HCT116 (cell line): ENCODE measurements around the gene HIGD2B.

Source experiments
- POLR2AphosphoS5 ChIP-seq: IDR thresholded peaks from 2 replicates; pipeline ENCODE4 v1.6.1; 2011; ENCODE audit warnings: mild to moderate bottlenecking, low read depth, low read length, moderate library complexity
- SP1 ChIP-seq: IDR thresholded peaks from 2 replicates; pipeline ENCODE4 v1.6.1; 2012; ENCODE audit warnings: low read depth
- ZBTB33 ChIP-seq: IDR thresholded peaks from 2 replicates; pipeline ENCODE4 v1.6.1; 2011; ENCODE audit warnings: mild to moderate bottlenecking, low read length, moderate library complexity; ENCODE audit not compliant: insufficient replicate concordance; ENCODE audit errors: extremely low read depth
- TF ChIP-seq, protein P1 (sequence below), 3 experiments: fragments of 200-600 bp in 1 of 3; sonication (generic) in 1 of 3; IDR thresholded peaks in 2 of 3; conservative IDR thresholded peaks in 1 of 3; 2 replicates each; pipeline ENCODE4 v1.5.1; 2012 to 2017; ENCODE audit warnings: low read depth in 2 of 3, low read length in 2 of 3, antibody characterized with exemption in 1 of 3, borderline replicate concordance in 1 of 3, control low read depth in 1 of 3, mild to moderate bottlenecking in 1 of 3, mixed read lengths in 1 of 3, mixed run types in 1 of 3, moderate library complexity in 1 of 3; ENCODE audit not compliant: insufficient read depth in 1 of 3

- no peak for TF ChIP-seq POLR2AphosphoS5
- no peak for TF ChIP-seq SP1
- no peak for TF ChIP-seq ZBTB33
- TF ChIP-seq, protein P1, sequence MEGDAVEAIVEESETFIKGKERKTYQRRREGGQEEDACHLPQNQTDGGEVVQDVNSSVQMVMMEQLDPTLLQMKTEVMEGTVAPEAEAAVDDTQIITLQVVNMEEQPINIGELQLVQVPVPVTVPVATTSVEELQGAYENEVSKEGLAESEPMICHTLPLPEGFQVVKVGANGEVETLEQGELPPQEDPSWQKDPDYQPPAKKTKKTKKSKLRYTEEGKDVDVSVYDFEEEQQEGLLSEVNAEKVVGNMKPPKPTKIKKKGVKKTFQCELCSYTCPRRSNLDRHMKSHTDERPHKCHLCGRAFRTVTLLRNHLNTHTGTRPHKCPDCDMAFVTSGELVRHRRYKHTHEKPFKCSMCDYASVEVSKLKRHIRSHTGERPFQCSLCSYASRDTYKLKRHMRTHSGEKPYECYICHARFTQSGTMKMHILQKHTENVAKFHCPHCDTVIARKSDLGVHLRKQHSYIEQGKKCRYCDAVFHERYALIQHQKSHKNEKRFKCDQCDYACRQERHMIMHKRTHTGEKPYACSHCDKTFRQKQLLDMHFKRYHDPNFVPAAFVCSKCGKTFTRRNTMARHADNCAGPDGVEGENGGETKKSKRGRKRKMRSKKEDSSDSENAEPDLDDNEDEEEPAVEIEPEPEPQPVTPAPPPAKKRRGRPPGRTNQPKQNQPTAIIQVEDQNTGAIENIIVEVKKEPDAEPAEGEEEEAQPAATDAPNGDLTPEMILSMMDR (IDR thresholded peaks at IDR 0.05 in 2 of 3, conservative IDR thresholded peaks at IDR 0.05 in 1 of 3; ENCODE audit: borderline replicate concordance in 1 of 3, insufficient read depth in 1 of 3, low read depth in 2 of 3, low read length in 2 of 3) = no peak
Measured at GRCh38 chr15:72682772-72683171, 3.2 kb downstream of the HIGD2B start.
